CD4-positive, alpha-beta memory T cell (primary cell): ENCODE results near the gene ZBTB20. TPM values are rescaled to one million over a fixed set of nuclear protein-coding genes. Genes with fewer than 3 reads are reported as not detected.

Experiments used
- CTCF ChIA-PET: fragments of 350-600 bp; sonication (Branson Sonifier 250); formaldehyde crosslinking; loops from one replicate; lab custom pipeline; 2021; ENCODE audit warnings: inconsistent platforms; ENCODE audit not compliant: partially characterized antibody; lab: Charles Lee
- POLR2A ChIA-PET: fragments of 350-600 bp; sonication (Branson Sonifier 250); formaldehyde crosslinking; loops from one replicate; lab custom pipeline; 2021; ENCODE audit not compliant: partially characterized antibody; lab: Charles Lee
- DNase-seq, 5 donors: peaks; one replicate each; pipeline versions ENCODE4 v3.0.0 to v3.0.0-alpha.2; 2020 to 2022; ENCODE audit warnings: mixed read lengths in 1 of 5
- H3K27ac ChIP-seq: one replicate; pipeline ENCODE4 v1.7.0; 2013; ENCODE audit warnings: low read depth, low read length
- H3K27me3 ChIP-seq: 2 replicates; pipeline ENCODE4 v1.7.0; 2013; ENCODE audit warnings: mild to moderate bottlenecking, low read length, moderate library complexity; ENCODE audit not compliant: insufficient read depth
- H3K36me3 ChIP-seq: 2 replicates; pipeline ENCODE4 v1.7.0; 2013; ENCODE audit warnings: mild to moderate bottlenecking, low read length, moderate library complexity; ENCODE audit not compliant: insufficient read depth
- H3K4me1 ChIP-seq: 2 replicates; pipeline ENCODE4 v1.7.0; 2013; ENCODE audit warnings: mild to moderate bottlenecking, low read length, moderate library complexity; ENCODE audit not compliant: insufficient read depth
- H3K4me3 ChIP-seq, 2 donors: one replicate each; pipeline ENCODE4 v1.7.0; 2013; ENCODE audit warnings: low read length in 2 of 2, mild to moderate bottlenecking in 1 of 2
- H3K9me3 ChIP-seq, 2 donors: one replicate each; pipeline ENCODE4 v1.7.0; 2013; ENCODE audit warnings: low read length in 2 of 2, control low read depth in 1 of 2; ENCODE audit not compliant: control insufficient read depth in 1 of 2
- H3K27ac Mint-ChIP-seq, 7 donors: one replicate each; pipeline ENCODE4 v1.8.0; 2020 to 2021; ENCODE audit warnings: mixed read lengths in 7 of 7, mild to moderate bottlenecking in 6 of 7, inconsistent platforms in 3 of 7, moderate library complexity in 3 of 7
- H3K27me3 Mint-ChIP-seq, 2 donors: one replicate each; pipeline ENCODE4 v1.8.0; 2020 to 2021; ENCODE audit warnings: mixed read lengths in 2 of 2
- H3K36me3 Mint-ChIP-seq, 2 donors: one replicate each; pipeline ENCODE4 v1.8.0; 2020 to 2021; ENCODE audit warnings: mixed read lengths in 2 of 2, inconsistent platforms in 1 of 2, mild to moderate bottlenecking in 1 of 2
- H3K4me1 Mint-ChIP-seq, 4 donors: one replicate each; pipeline ENCODE4 v1.8.0; 2020 to 2021; ENCODE audit warnings: mixed read lengths in 4 of 4, mild to moderate bottlenecking in 1 of 4
- H3K4me3 Mint-ChIP-seq, 8 donors: one replicate each; pipeline ENCODE4 v1.8.0; 2020 to 2021; ENCODE audit warnings: mixed read lengths in 8 of 8, mild to moderate bottlenecking in 7 of 8, moderate library complexity in 6 of 8, inconsistent platforms in 3 of 8
- H3K9me3 Mint-ChIP-seq, 8 donors: one replicate each; pipeline ENCODE4 v1.8.0; 2020 to 2021; ENCODE audit warnings: mixed read lengths in 8 of 8, mild to moderate bottlenecking in 5 of 8, inconsistent platforms in 3 of 8, moderate library complexity in 1 of 8
- intact Hi-C: fragments of 100-400 bp; cut with micrococcal nuclease; formaldehyde crosslinking; loops from one replicate; pipeline ENCODE4 v1.15.1; 2023
- polyA plus RNA-seq, 2 donors: library from polyadenylated mRNA; unstranded; fragments of 300-500 nt; fragmentation: Illumina TruSeq; gene quantifications; one replicate each; pipeline ENCODE4 v1.2.3, GENCODE V29; 2021
- total RNA-seq, 2 experiments: library from RNA; stranded (reverse); gene quantifications; one replicate each; pipeline ENCODE4 v1.2.3, GENCODE V29; 2021

Gene ZBTB20
- total and polyA plus RNA-seq, 4 experiments from 2014 or later = 21.9 to 58.4 (median 41.4) TPM

DNA sequence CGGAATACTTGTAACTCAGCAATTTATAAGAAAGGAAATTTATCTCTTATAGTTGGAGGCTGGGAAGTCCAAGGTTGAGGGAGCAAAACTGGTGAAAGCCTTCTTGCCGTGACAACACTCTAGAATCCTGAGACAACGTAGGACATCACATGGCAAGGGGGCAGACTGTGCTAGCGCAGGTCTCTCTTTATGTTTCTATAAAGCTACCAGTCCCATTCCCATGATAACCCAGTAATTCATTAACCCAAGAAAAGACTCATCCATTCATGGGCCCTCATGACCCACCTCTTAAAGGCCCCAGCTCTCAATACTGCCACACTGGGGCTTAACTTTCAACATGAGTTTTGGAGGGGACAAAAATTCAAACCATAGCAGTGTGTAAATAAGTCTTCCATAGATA, 260.2 kb downstream of the ZBTB20 start:
- no peaks in the 10 kb centered on the region for H3K9me3 ChIP-seq
- H3K27me3 ChIP-seq = no peaks in the 10 kb centered on the region
- H3K4me3 ChIP-seq = no peak overlapping the region
- no peak overlapping the region for H3K27ac ChIP-seq
- H3K36me3 ChIP-seq = no peaks in the 10 kb centered on the region
- Mint-ChIP-seq H3K4me3 (no peak overlapping the region), H3K27me3 (no peaks in the 10 kb centered on the region), H3K36me3 (peaks cover 3 to 17% of the 10 kb centered on the region in 2 donors), H3K9me3 (peaks cover 0 to 3% (median 0%) of the 10 kb centered on the region in 8 donors), H3K27ac (no peak overlapping the region), H3K4me1 (peaks cover 0 to 13% (median 10%) of the 10 kb centered on the region in 4 donors)
- DNase-seq = no peak
- CTCF ChIA-PET = no interaction called here
- no peaks in the 10 kb centered on the region for H3K4me1 ChIP-seq
- intact Hi-C loops = no loop called here
- POLR2A ChIA-PET = no interaction called here

DNA sequence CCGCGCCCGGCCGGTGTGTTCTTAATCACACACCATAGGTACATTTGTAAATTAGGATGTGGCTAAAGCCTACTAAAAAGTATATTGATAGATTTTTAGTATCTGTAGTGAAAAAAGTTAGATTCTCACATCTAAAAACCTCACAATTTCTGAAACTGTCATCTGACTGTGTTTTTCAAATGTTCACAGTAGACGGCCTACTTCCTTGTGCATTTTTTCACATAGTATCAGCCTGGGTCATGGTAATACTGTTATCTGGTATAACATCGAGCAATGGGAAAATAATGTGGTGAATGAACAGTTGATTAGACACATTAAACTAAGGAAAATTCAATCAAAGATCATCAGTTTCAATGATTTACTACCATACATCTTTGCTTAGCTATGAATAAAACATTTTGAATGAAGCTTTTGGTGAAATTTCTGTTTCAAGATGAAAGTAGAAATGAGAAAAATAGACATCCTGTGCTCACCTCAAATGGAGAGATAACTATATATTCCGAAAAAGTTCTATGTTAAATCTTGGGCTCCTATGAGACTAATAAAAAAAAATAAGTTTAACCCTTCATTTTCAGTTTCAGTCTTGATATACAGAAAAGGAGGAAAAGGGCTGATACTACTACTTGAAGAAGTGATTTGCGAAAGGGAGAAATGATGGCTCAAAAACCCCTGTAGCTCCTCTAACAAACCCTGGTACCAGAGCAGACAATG, 262.7 kb downstream of the ZBTB20 start:
- Histone ChIP-seq H3K36me3 (no peaks in the 10 kb centered on the region), H3K27ac (no peak overlapping the region), H3K4me3 (no peak overlapping the region), H3K4me1 (no peaks in the 10 kb centered on the region), H3K27me3 (no peaks in the 10 kb centered on the region), H3K9me3 (no peaks in the 10 kb centered on the region)
- no peaks in the 10 kb centered on the region for H3K9me3 Mint-ChIP-seq
- H3K4me3 Mint-ChIP-seq = no peak overlapping the region
- H3K27ac Mint-ChIP-seq = no peak overlapping the region
- ChIA-PET CTCF (no interaction called here), POLR2A (no interaction called here)
- no peak for DNase-seq
- intact Hi-C loops = no loop called here
- H3K4me1 Mint-ChIP-seq = peaks cover 0 to 14% (median 11%) of the 10 kb centered on the region in 4 donors
- no peaks in the 10 kb centered on the region for H3K27me3 Mint-ChIP-seq
- peaks cover 6 to 21% of the 10 kb centered on the region in 2 donors for H3K36me3 Mint-ChIP-seq

DNA sequence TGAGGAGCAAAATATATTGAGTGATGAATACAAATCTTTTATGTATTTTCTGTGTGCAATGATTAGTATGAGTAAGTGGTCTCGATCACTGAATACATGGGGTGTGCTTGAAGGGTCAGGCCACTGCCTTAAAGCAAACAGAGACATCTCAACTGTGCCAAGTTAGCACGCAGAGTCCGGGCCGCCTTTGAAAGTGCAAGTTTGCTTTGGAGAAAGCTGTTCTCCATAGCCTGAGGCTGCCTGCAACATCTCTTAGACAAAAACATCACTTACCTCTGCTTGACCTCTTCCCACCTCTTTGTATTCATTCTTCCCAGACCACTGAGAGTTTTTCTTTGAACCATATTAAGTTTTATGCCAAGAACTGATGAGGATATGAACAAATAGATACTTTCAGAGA, 267.0 kb downstream of the ZBTB20 start:
- DNase-seq = no peak
- Mint-ChIP-seq H3K36me3 (peaks cover 7 to 34% of the 10 kb centered on the region in 2 donors), H3K27me3 (no peaks in the 10 kb centered on the region), H3K9me3 (no peaks in the 10 kb centered on the region), H3K27ac (no peak overlapping the region), H3K4me3 (no peak overlapping the region), H3K4me1 (peaks cover 0 to 13% (median 4%) of the 10 kb centered on the region in 4 donors)
- CTCF ChIA-PET = no interaction called here
- Histone ChIP-seq H3K27ac (no peak overlapping the region), H3K4me3 (no peak overlapping the region), H3K4me1 (no peaks in the 10 kb centered on the region), H3K36me3 (no peaks in the 10 kb centered on the region), H3K27me3 (no peaks in the 10 kb centered on the region), H3K9me3 (no peaks in the 10 kb centered on the region)
- intact Hi-C loops = no loop called here
- POLR2A ChIA-PET = no interaction called here

DNA sequence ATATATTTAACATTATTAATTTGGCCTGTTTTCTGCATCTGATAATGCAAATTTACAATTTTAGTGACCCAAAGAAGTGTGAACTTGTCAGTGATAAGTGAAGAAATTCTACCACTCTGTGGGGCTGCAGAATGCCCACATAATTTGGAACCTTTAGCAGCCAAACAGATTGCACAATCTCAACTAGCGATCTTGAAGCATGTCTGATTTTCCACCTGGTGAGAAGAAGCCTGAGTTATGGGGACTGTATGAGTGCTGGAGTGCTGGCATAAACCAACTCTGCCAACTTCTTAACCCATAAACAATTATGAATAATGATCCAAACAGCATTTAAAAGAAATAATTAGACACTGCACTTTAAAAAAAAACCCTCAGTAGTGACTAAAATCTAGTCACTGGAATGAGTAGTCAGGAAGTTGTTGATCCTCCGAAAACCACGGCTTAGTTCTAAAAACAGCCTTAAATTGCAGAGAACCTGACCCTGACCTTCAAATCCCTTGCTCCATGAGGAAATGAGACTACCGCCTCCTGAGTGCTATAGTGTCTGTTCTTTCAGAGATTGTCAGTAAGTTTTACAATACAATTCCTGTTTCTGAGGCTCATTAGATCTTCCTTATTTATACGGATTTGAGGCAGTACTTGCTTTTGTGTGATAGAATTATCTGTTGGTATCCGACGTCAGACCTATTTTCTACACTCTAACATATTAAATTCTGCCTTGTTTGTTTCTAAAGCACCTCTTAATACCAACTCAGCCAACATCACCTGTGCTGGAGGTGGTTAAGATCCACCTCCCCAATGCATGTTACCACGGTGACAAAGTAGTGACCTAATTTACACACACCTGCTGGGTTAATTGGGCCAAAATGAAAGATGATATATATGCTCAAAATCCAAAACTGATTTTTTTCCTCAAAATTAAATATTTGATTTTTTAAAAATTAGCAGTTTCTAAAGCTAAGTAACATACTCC, 267.7 kb downstream of the ZBTB20 start:
- Mint-ChIP-seq H3K4me1 (peaks cover 0 to 9% (median 3%) of the 10 kb centered on the region in 4 donors), H3K9me3 (no peaks in the 10 kb centered on the region), H3K27me3 (no peaks in the 10 kb centered on the region), H3K4me3 (no peak overlapping the region), H3K36me3 (peaks cover 7 to 29% of the 10 kb centered on the region in 2 donors), H3K27ac (no peak overlapping the region)
- H3K4me1 ChIP-seq = no peaks in the 10 kb centered on the region
- H3K9me3 ChIP-seq = no peaks in the 10 kb centered on the region
- intact Hi-C loops = no loop called here
- no peak for DNase-seq
- POLR2A ChIA-PET = no interaction called here
- no peak overlapping the region for H3K27ac ChIP-seq
- no peaks in the 10 kb centered on the region for H3K36me3 ChIP-seq
- CTCF ChIA-PET = no interaction called here
- no peaks in the 10 kb centered on the region for H3K27me3 ChIP-seq
- H3K4me3 ChIP-seq = no peak overlapping the region

DNA sequence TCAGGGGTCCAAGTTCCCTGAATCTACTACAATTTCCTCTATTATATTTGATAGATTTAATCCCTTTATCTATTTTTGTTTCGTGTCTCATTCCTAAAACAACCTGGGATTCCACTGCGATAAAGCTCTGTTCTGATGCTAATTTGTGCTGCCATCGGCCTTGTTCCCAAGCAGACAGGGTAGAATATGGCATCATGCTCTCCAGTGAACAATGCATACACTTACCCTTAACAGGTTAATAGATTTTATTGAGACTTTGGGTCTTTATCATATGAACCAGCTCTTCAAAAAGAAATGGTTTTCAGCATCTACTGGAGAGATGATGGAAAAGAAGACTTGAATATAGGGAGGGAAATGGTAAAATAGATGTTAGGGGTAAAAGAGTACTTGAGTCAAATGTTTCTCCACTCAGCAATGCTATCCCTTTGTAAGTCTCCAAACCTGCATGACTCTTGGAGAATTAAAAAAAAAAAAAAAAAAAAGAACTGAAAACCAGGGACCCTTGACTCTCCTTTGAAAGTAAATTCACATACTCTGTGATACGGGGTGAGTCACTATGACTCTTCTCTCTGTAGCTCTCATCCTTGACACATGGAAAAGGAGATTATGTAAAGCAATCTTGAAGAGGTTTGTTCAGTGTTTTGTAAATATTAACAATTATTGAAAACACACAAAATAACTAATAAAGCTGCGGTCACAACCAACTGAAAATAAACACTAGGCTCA, 268.8 kb downstream of the ZBTB20 start:
- ChIA-PET CTCF (no interaction called here), POLR2A (no interaction called here)
- Mint-ChIP-seq H3K4me3 (no peak overlapping the region), H3K36me3 (peaks cover 7 to 28% of the 10 kb centered on the region in 2 donors), H3K4me1 (peaks cover 0 to 8% (median 2%) of the 10 kb centered on the region in 4 donors), H3K9me3 (no peaks in the 10 kb centered on the region), H3K27ac (no peak overlapping the region), H3K27me3 (no peaks in the 10 kb centered on the region)
- intact Hi-C loops = no loop called here
- H3K27me3 ChIP-seq = no peaks in the 10 kb centered on the region
- H3K4me1 ChIP-seq = no peaks in the 10 kb centered on the region
- H3K27ac ChIP-seq = no peak overlapping the region
- DNase-seq = no peak
- no peaks in the 10 kb centered on the region for H3K9me3 ChIP-seq
- no peaks in the 10 kb centered on the region for H3K36me3 ChIP-seq
- no peak overlapping the region for H3K4me3 ChIP-seq

DNA sequence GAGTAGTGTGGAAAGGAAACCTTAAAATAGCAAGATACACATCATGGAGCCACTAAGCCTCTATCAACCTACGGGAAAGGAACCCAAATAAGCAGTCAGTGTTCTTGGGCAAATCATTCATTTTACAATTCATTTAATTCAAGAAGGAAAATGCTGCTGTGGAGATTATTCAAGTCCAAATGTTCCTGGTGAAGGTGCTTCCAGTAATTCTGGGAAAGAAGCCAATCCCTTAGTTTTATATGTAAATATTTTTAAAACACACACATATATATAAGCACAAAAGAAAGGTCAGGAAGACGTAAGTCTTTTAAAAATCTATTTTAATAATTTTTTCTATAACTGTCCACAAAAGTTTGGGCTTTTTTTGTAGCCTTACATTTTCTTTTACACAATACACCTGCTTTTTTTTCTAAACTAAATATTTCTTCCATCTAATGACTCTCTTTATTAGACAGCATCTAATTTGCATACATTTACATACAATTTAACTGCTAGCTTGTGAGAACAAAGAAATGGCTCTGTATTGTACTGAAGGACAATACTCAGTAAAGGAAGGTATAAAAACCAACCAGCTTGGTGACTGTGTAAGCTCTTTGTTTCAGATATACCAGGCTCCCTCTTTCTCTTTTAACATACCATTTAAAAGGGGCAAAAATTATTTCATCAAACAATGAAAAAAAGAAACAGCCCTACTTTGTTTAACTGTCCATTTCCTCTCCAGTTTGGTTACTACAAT, 269.5 kb downstream of the ZBTB20 start:
- CTCF ChIA-PET = no interaction called here
- Histone ChIP-seq H3K9me3 (no peaks in the 10 kb centered on the region), H3K4me3 (no peak overlapping the region), H3K36me3 (no peaks in the 10 kb centered on the region), H3K27ac (no peak overlapping the region), H3K4me1 (no peaks in the 10 kb centered on the region), H3K27me3 (no peaks in the 10 kb centered on the region)
- Mint-ChIP-seq H3K9me3 (no peaks in the 10 kb centered on the region), H3K4me1 (peaks cover 0 to 8% (median 1%) of the 10 kb centered on the region in 4 donors), H3K27me3 (no peaks in the 10 kb centered on the region), H3K27ac (no peak overlapping the region), H3K36me3 (peaks cover 7 to 28% of the 10 kb centered on the region in 2 donors), H3K4me3 (no peak overlapping the region)
- no peak for DNase-seq
- intact Hi-C loops = no loop called here
- POLR2A ChIA-PET = no interaction called here
